BJ (cell line): ENCODE results near the gene CASS4. TPM values are rescaled to one million over a fixed set of nuclear protein-coding genes. Genes with fewer than 3 reads are reported as not detected.

ENCODE experiments used
- CTCF ChIA-PET: fragments of 350-600 bp; formaldehyde crosslinking; extraction: SDS; loops from one replicate; lab custom pipeline; 2021; ENCODE audit warnings: antibody characterized with exemption, inconsistent platforms; lab: Yijun Ruan, JAX
- POLR2A ChIA-PET: fragments of 300-600 bp; sonication (Branson Sonifier 250); formaldehyde crosslinking; extraction: SDS; loops from one replicate; lab custom pipeline; 2021; ENCODE audit warnings: antibody characterized with exemption; lab: Charles Lee
- DNase-seq: peaks from one replicate; pipeline ENCODE4 v3.0.0-alpha.2; 2011; ENCODE audit warnings: low read depth
- H3K27me3 ChIP-seq: 2 replicates; pipeline ENCODE4 v1.6.0; 2011; ENCODE audit warnings: low read length; ENCODE audit not compliant: control insufficient read depth, insufficient read depth
- H3K36me3 ChIP-seq: 2 replicates; pipeline ENCODE4 v1.5.1; 2011; ENCODE audit warnings: low read length; ENCODE audit not compliant: control insufficient read depth, insufficient read depth
- H3K4me3 ChIP-seq: 2 replicates; pipeline ENCODE4 v1.5.1; 2011; ENCODE audit warnings: low read depth, mild to moderate bottlenecking, control low read depth, low read length
- CTCF ChIP-seq: IDR thresholded peaks from 2 replicates; pipeline ENCODE4 v1.5.1; 2011; ENCODE audit warnings: low read depth, mild to moderate bottlenecking, control low read depth, inconsistent platforms, low read length, moderate library complexity; ENCODE audit not compliant: insufficient read depth
- polyA plus RNA-seq: library from polyadenylated mRNA; depleted of rRNA; stranded (reverse); fragments of >200 nt; gene quantifications from 2 replicates; pipeline ENCODE4 v1.2.3, GENCODE V29; 2011

Gene CASS4
- polyA plus RNA-seq, 1 experiment: 0.50 TPM

GRCh38 chr20:56453352-56453751 is 41.3 kb downstream of the CASS4 start:
- Histone ChIP-seq H3K36me3 (no peaks in the 10 kb centered on the region), H3K27me3 (no peaks in the 10 kb centered on the region; the same call in 1 of the 2 replicates), H3K4me3 (no peak overlapping the region)
- ChIA-PET CTCF (interaction anchor here (0.9 to 1.3 kb wide), 2 partner anchors 10 to 13 kb away, joined by 3 read pairs; no protein-coding TSS in a partner anchor), POLR2A (no interaction called here)
- no peak for DNase-seq
- TF ChIP-seq CTCF: no peak

GRCh38 chr20:56454754-56455153 is 42.7 kb downstream of the CASS4 start:
- CTCF ChIA-PET: no interaction called here
- Histone ChIP-seq H3K36me3 (no peaks in the 10 kb centered on the region), H3K4me3 (no peak overlapping the region), H3K27me3 (no peaks in the 10 kb centered on the region; the same call in 1 of the 2 replicates)
- TF ChIP-seq CTCF: no peak
- DNase-seq: no peak
- POLR2A ChIA-PET: no interaction called here

- no peaks in the 10 kb centered on the region; the same call in 1 of the 2 replicates for H3K27me3 ChIP-seq
- POLR2A ChIA-PET: no interaction called here
- no peak overlapping the region for H3K4me3 ChIP-seq
- H3K36me3 ChIP-seq: no peaks in the 10 kb centered on the region
- no peak for DNase-seq
- TF ChIP-seq CTCF: no peak
- CTCF ChIA-PET: no interaction called here
Measured at GRCh38 chr20:56458206-56458821, 46.3 kb downstream of the CASS4 start.

- TF ChIP-seq CTCF: no peak
- ChIA-PET POLR2A (no interaction called here), CTCF (no interaction called here)
- DNase-seq: no peak
- no peak overlapping the region for H3K4me3 ChIP-seq
- H3K27me3 ChIP-seq: no peaks in the 10 kb centered on the region; the same call in 1 of the 2 replicates
- no peaks in the 10 kb centered on the region for H3K36me3 ChIP-seq
Measured at GRCh38 chr20:56460459-56460858, 48.4 kb downstream of the CASS4 start.

GRCh38 chr20:56461576-56461975 is 49.5 kb downstream of the CASS4 start:
- CTCF ChIA-PET: no interaction called here
- H3K27me3 ChIP-seq: no peaks in the 10 kb centered on the region; the same call in 1 of the 2 replicates
- POLR2A ChIA-PET: no interaction called here
- no peaks in the 10 kb centered on the region for H3K36me3 ChIP-seq
- TF ChIP-seq CTCF: no peak
- DNase-seq: no peak
- H3K4me3 ChIP-seq: no peak overlapping the region
